Measurements from ENCODE around the gene MRPS35.

- TF ChIP-seq, protein P1, sequence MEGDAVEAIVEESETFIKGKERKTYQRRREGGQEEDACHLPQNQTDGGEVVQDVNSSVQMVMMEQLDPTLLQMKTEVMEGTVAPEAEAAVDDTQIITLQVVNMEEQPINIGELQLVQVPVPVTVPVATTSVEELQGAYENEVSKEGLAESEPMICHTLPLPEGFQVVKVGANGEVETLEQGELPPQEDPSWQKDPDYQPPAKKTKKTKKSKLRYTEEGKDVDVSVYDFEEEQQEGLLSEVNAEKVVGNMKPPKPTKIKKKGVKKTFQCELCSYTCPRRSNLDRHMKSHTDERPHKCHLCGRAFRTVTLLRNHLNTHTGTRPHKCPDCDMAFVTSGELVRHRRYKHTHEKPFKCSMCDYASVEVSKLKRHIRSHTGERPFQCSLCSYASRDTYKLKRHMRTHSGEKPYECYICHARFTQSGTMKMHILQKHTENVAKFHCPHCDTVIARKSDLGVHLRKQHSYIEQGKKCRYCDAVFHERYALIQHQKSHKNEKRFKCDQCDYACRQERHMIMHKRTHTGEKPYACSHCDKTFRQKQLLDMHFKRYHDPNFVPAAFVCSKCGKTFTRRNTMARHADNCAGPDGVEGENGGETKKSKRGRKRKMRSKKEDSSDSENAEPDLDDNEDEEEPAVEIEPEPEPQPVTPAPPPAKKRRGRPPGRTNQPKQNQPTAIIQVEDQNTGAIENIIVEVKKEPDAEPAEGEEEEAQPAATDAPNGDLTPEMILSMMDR (IDR thresholded peaks at IDR 0.05): no peak
- TF ChIP-seq ZFX (IDR thresholded peaks at IDR 0.05; ENCODE audit: borderline replicate concordance): no peak
Measured at GRCh38 chr12:27674989-27675388, 35.6 kb upstream of the MRPS35 start.

Measured in 22Rv1 (cell line).